ENCODE results near the gene GRIPAP1.

Gene GRIPAP1

GRCh38 chrX:49002091-49002935 lies at the start of gene GRIPAP1:
GRIPAP1 (minus strand) TSS chrX:49002264; CDS start chrX:49002229, 35 bp downstream.
- DNase-seq (ENCODE audit: low spot score) = peak; percentile 94

GRCh38 chrX:49043987-49044281 lies 41.9 kb upstream of the GRIPAP1 start:
- no peak for DNase-seq (ENCODE audit: low spot score)

- peak; percentile 99 for DNase-seq (ENCODE audit: low spot score)
Observed at GRCh38 chrX:49043220-49043986, 41.3 kb upstream of the GRIPAP1 start, which contains the start of gene TFE3. TFE3 (minus strand) TSS chrX:49043357; CDS start chrX:49043226, 131 bp downstream.

- no peak for DNase-seq (ENCODE audit: low spot score)
Observed at GRCh38 chrX:49042581-49043219, 40.6 kb upstream of the GRIPAP1 start.

GRCh38 chrX:49041744-49042580 lies 39.9 kb upstream of the GRIPAP1 start:
- no peak for DNase-seq (ENCODE audit: low spot score)

- no peak for DNase-seq (ENCODE audit: low spot score)
Observed at GRCh38 chrX:49040376-49040955, 38.4 kb upstream of the GRIPAP1 start.

GRCh38 chrX:49039598-49040375 lies 37.7 kb upstream of the GRIPAP1 start:
- peak; percentile 51 for DNase-seq (ENCODE audit: low spot score)

- DNase-seq (ENCODE audit: low spot score) = no peak
Observed at GRCh38 chrX:49037883-49038475, 35.9 kb upstream of the GRIPAP1 start.

GRCh38 chrX:49030283-49030682 lies 28.2 kb upstream of the GRIPAP1 start:
- DNase-seq (ENCODE audit: low spot score) = no peak

- DNase-seq (ENCODE audit: low spot score) = no peak
Observed at GRCh38 chrX:49029876-49030275, 27.8 kb upstream of the GRIPAP1 start.

GRCh38 chrX:49019599-49020249 lies 17.7 kb upstream of the GRIPAP1 start:
- no peak for DNase-seq (ENCODE audit: low spot score)

GRCh38 chrX:49019050-49019449 lies 17.0 kb upstream of the GRIPAP1 start:
- DNase-seq (ENCODE audit: low spot score) = no peak

GRCh38 chrX:49003696-49004095 lies 1.6 kb upstream of the GRIPAP1 start:
- DNase-seq (ENCODE audit: low spot score) = peak; percentile 8

GRCh38 chrX:49001521-49002090 lies 458 bp downstream of the GRIPAP1 start:
- peak; percentile 18 for DNase-seq (ENCODE audit: low spot score)

GRCh38 chrX:49000636-49001035 lies 1.4 kb downstream of the GRIPAP1 start:
- DNase-seq (ENCODE audit: low spot score) = no peak

GRCh38 chrX:48999030-48999429 lies 3.0 kb downstream of the GRIPAP1 start:
- no peak for DNase-seq (ENCODE audit: low spot score)

- DNase-seq (ENCODE audit: low spot score) = no peak
Observed at GRCh38 chrX:48998391-48998790, 3.7 kb downstream of the GRIPAP1 start.

- DNase-seq (ENCODE audit: low spot score) = no peak
Observed at GRCh38 chrX:48997865-48998264, 4.2 kb downstream of the GRIPAP1 start.

GRCh38 chrX:48997455-48997854 lies 4.6 kb downstream of the GRIPAP1 start:
- DNase-seq (ENCODE audit: low spot score) = no peak

Data from COLO829 (cell line).